GM12872 (cell line): ENCODE results near the gene CDK5.

Experiments used
- CTCF ChIP-seq: IDR thresholded peaks from 3 replicates; pipeline ENCODE4 v1.5.1; 2011; ENCODE audit warnings: low read depth, mild to moderate bottlenecking, low read length, moderate library complexity; ENCODE audit not compliant: insufficient read depth

CDK5 gene

GRCh38 chr7:151005566-151005965 is 52.1 kb downstream of the CDK5 start:
- TF ChIP-seq CTCF, result no peak
